MM.1S (cell line): Measurements from ENCODE around the gene FCGBP.

ENCODE experiments used
- DNase-seq: peaks from one replicate; pipeline ENCODE4 v3.0.0-alpha.2; 2015
- H2AFZ ChIP-seq: fragments of 300-600 bp; sonication (generic); 2 replicates; pipeline ENCODE4 v1.6.0; 2016; ENCODE audit warnings: antibody characterized with exemption, low read length
- H3F3A ChIP-seq: fragments of 300-600 bp; sonication (generic); 2 replicates; pipeline ENCODE4 v1.6.1; 2016; ENCODE audit warnings: mild to moderate bottlenecking, antibody characterized with exemption, low read length, moderate library complexity, mixed read lengths; ENCODE audit not compliant: insufficient read depth
- H3K27ac ChIP-seq: fragments of 300-600 bp; sonication (generic); 2 replicates; pipeline ENCODE4 v1.5.1; 2016; ENCODE audit warnings: mild to moderate bottlenecking, low read length
- H3K27me3 ChIP-seq: fragments of 300-600 bp; sonication (generic); replicated peaks from 2 replicates; pipeline ENCODE4 v1.6.0; 2016; ENCODE audit warnings: low read length; ENCODE audit not compliant: insufficient read depth
- H3K36me3 ChIP-seq: fragments of 300-600 bp; sonication (generic); replicated peaks from 2 replicates; pipeline ENCODE4 v1.6.1; 2016; ENCODE audit warnings: mild to moderate bottlenecking, low read length, mixed read lengths; ENCODE audit not compliant: insufficient read depth
- H3K4me1 ChIP-seq: fragments of 300-600 bp; sonication (generic); 2 replicates; pipeline ENCODE4 v1.6.1; 2016; ENCODE audit warnings: low read length, mixed read lengths
- H3K4me2 ChIP-seq: fragments of 300-600 bp; sonication (generic); 2 replicates; pipeline ENCODE4 v1.6.0; 2016; ENCODE audit warnings: low read depth, low read length
- H3K4me3 ChIP-seq: fragments of 300-600 bp; sonication (generic); 2 replicates; pipeline ENCODE4 v1.5.1; 2016; ENCODE audit warnings: low read length, mixed read lengths
- H3K79me2 ChIP-seq: fragments of 300-600 bp; sonication (generic); 2 replicates; pipeline ENCODE4 v1.6.1; 2016; ENCODE audit warnings: mixed run types, low read length, mixed read lengths
- H3K9ac ChIP-seq: fragments of 300-600 bp; sonication (generic); 2 replicates; pipeline ENCODE4 v1.6.1; 2016; ENCODE audit warnings: low read length, mixed read lengths
- H3K9me2 ChIP-seq: fragments of 300-600 bp; sonication (generic); replicated peaks from 2 replicates; pipeline ENCODE4 v1.6.1; 2016; ENCODE audit warnings: mild to moderate bottlenecking, low read length, mixed read lengths; ENCODE audit not compliant: insufficient read depth
- H3K9me3 ChIP-seq: fragments of 300-600 bp; sonication (generic); replicated peaks from 2 replicates; pipeline ENCODE4 v1.6.1; 2016; ENCODE audit warnings: mild to moderate bottlenecking, low read length, mixed read lengths; ENCODE audit not compliant: insufficient read depth
- H4K20me1 ChIP-seq: fragments of 300-600 bp; sonication (generic); 2 replicates; pipeline ENCODE4 v1.6.1; 2016; ENCODE audit warnings: mild to moderate bottlenecking, low read length, moderate library complexity, mixed read lengths; ENCODE audit not compliant: insufficient read depth
- CTCF ChIP-seq: fragments of 300-600 bp; sonication (generic); IDR thresholded peaks from 2 replicates; pipeline ENCODE4 v1.5.1; 2016; ENCODE audit warnings: antibody characterized with exemption, low read length, mixed read lengths
- EZH2 ChIP-seq: fragments of 300-600 bp; sonication (generic); optimal IDR thresholded peaks from 2 replicates; pipeline ENCODE3; 2017; ENCODE audit warnings: low read depth, mild to moderate bottlenecking, antibody characterized with exemption, low read length, mixed read lengths
- EZH2phosphoT487 ChIP-seq: fragments of 300-600 bp; sonication (generic); IDR thresholded peaks from 2 replicates; pipeline ENCODE4 v1.6.1; 2018; ENCODE audit warnings: antibody characterized with exemption, low read length

Gene FCGBP

GRCh38 chr19:39941151-39941550, 6.7 kb upstream of the FCGBP start:
- TF ChIP-seq EZH2: no peak
- no peak for TF ChIP-seq CTCF
- no peak for TF ChIP-seq EZH2phosphoT487
- H4K20me1 ChIP-seq: no peaks in the 10 kb centered on the region
- H3K9me3 ChIP-seq: no peaks in the 10 kb centered on the region
- no peaks in the 10 kb centered on the region for H3K79me2 ChIP-seq
- peaks cover 18% of the 10 kb centered on the region for H3F3A ChIP-seq
- H3K4me2 ChIP-seq: peak overlapping the region; percentile 93
- H3K4me1 ChIP-seq: peaks cover 26% of the 10 kb centered on the region
- H3K36me3 ChIP-seq: no peaks in the 10 kb centered on the region
- no peak overlapping the region for H2AFZ ChIP-seq
- no peak for DNase-seq
- no peak overlapping the region for H3K9ac ChIP-seq
- peak overlapping the region; percentile 43 for H3K4me3 ChIP-seq
- H3K9me2 ChIP-seq: no peaks in the 10 kb centered on the region
- no peaks in the 10 kb centered on the region for H3K27me3 ChIP-seq
- peak overlapping the region; percentile 67; the same call in 1 of the 2 replicates for H3K27ac ChIP-seq

- no peak overlapping the region for H3K27ac ChIP-seq
- no peaks in the 10 kb centered on the region for H3K36me3 ChIP-seq
- H3K4me1 ChIP-seq: peaks cover 26% of the 10 kb centered on the region
- H3K9me3 ChIP-seq: no peaks in the 10 kb centered on the region
- peaks cover 18% of the 10 kb centered on the region for H3F3A ChIP-seq
- TF ChIP-seq EZH2 (no peak), CTCF (no peak), EZH2phosphoT487 (no peak)
- no peak overlapping the region for H3K4me3 ChIP-seq
- DNase-seq: no peak
- H3K9me2 ChIP-seq: no peaks in the 10 kb centered on the region
- H3K9ac ChIP-seq: no peak overlapping the region
- H3K4me2 ChIP-seq: 0 out of 2 replicates have a peak overlapping the region, but pooled peaks have one; percentile 93
- no peaks in the 10 kb centered on the region for H4K20me1 ChIP-seq
- no peaks in the 10 kb centered on the region for H3K27me3 ChIP-seq
- no peaks in the 10 kb centered on the region for H3K79me2 ChIP-seq
- no peak overlapping the region for H2AFZ ChIP-seq
Measured at GRCh38 chr19:39940221-39940833, 5.9 kb upstream of the FCGBP start.

GRCh38 chr19:39939556-39939955, 5.1 kb upstream of the FCGBP start:
- Histone ChIP-seq H3K4me2 (no peak overlapping the region), H4K20me1 (no peaks in the 10 kb centered on the region), H3F3A (peaks cover 18% of the 10 kb centered on the region), H3K4me3 (no peak overlapping the region), H2AFZ (no peak overlapping the region), H3K9ac (no peak overlapping the region), H3K4me1 (peaks cover 26% of the 10 kb centered on the region), H3K27me3 (no peaks in the 10 kb centered on the region), H3K9me2 (no peaks in the 10 kb centered on the region), H3K36me3 (no peaks in the 10 kb centered on the region), H3K9me3 (no peaks in the 10 kb centered on the region), H3K27ac (no peak overlapping the region), H3K79me2 (no peaks in the 10 kb centered on the region)
- TF ChIP-seq EZH2phosphoT487 (no peak), CTCF (no peak), EZH2 (no peak)
- DNase-seq: no peak
